ENCODE measurements around the gene DMAC2L.

The DMAC2L gene

GRCh38 chr14:50366589-50366988, 54.5 kb downstream of the DMAC2L start:
- TF ChIP-seq POLR2A (IDR thresholded peaks at IDR 0.05; ENCODE audit: low read depth, low read length), result no peak
- DNase-seq (ENCODE audit: insufficient read length, low spot score) (no peak), FAIRE-seq (no peak)

- TF ChIP-seq POLR2A (IDR thresholded peaks at IDR 0.05; ENCODE audit: low read depth, low read length), result no peak
- DNase-seq (ENCODE audit: insufficient read length, low spot score), result no peak
- FAIRE-seq, result no peak
Measured at GRCh38 chr14:50371546-50371945, 59.4 kb downstream of the DMAC2L start.

- no peak for FAIRE-seq
- DNase-seq (ENCODE audit: insufficient read length, low spot score), result no peak
- no peak for TF ChIP-seq POLR2A (IDR thresholded peaks at IDR 0.05; ENCODE audit: low read depth, low read length)
Measured at GRCh38 chr14:50373959-50374358, 61.8 kb downstream of the DMAC2L start.

GRCh38 chr14:50375760-50376159, 63.6 kb downstream of the DMAC2L start:
- DNase-seq (ENCODE audit: insufficient read length, low spot score) (no peak), FAIRE-seq (no peak)
- TF ChIP-seq POLR2A (IDR thresholded peaks at IDR 0.05; ENCODE audit: low read depth, low read length), result no peak

All from H54 (cell line).